Keratinocyte (primary cell): ENCODE results near the gene STK36. TPM values are rescaled to one million over a fixed set of nuclear protein-coding genes. Genes with fewer than 3 reads are reported as not detected.

Source experiments
- DNase-seq: peaks from one replicate; pipeline ENCODE4 v3.0.0-alpha.2; 2011; ENCODE audit warnings: low read depth, missing footprints, low spot score
- FAIRE-seq: peaks from 2 replicates; lab custom pipeline; 2011; peaks lifted over from hg19 to GRCh38; lab: Jason Lieb, UNC
- H2AFZ ChIP-seq: 2 replicates; pipeline ENCODE4 v1.6.0; 2012; ENCODE audit warnings: low read length, control low read depth, inconsistent platforms; ENCODE audit not compliant: control insufficient read depth
- H3K27ac ChIP-seq: 2 replicates; pipeline ENCODE4 v1.5.1; 2011; ENCODE audit warnings: low read length; ENCODE audit not compliant: control insufficient read depth, insufficient read depth
- H3K27me3 ChIP-seq: 3 replicates; pipeline ENCODE4 v1.6.0; 2011; ENCODE audit warnings: low read length; ENCODE audit not compliant: control insufficient read depth, insufficient read depth; ENCODE audit errors: extremely low read depth
- H3K36me3 ChIP-seq, 2 experiments: 2 replicates in 1 of 2; 3 replicates in 1 of 2; pipeline ENCODE4 v1.5.1; 2011; ENCODE audit warnings: low read length in 2 of 2, mild to moderate bottlenecking in 1 of 2; ENCODE audit not compliant: control insufficient read depth in 2 of 2, insufficient read depth in 2 of 2; ENCODE audit errors: extremely low read depth in 1 of 2
- H3K4me1 ChIP-seq: 3 replicates; pipeline ENCODE4 v1.5.1; 2011; ENCODE audit warnings: low read length; ENCODE audit not compliant: control insufficient read depth, insufficient read depth; ENCODE audit errors: extremely low read depth
- H3K4me2 ChIP-seq: 3 replicates; pipeline ENCODE4 v1.6.0; 2011; ENCODE audit warnings: low read depth, low read length; ENCODE audit not compliant: control insufficient read depth, insufficient read depth; ENCODE audit errors: extremely low read depth
- H3K4me3 ChIP-seq, 3 experiments: fragments of 200-600 bp in 1 of 3; sonication (generic) in 1 of 3; 2 replicates in 2 of 3; 3 replicates in 1 of 3; pipeline ENCODE4 v1.5.1; 2011 to 2016; ENCODE audit warnings: low read length in 3 of 3, mild to moderate bottlenecking in 3 of 3, control low read depth in 2 of 3, inconsistent platforms in 1 of 3, low read depth in 1 of 3, mixed read lengths in 1 of 3, mixed run types in 1 of 3, moderate library complexity in 1 of 3; ENCODE audit not compliant: control insufficient read depth in 2 of 3, insufficient read depth in 2 of 3; ENCODE audit errors: extremely low read depth in 1 of 3
- H3K79me2 ChIP-seq: 2 replicates; pipeline ENCODE4 v1.6.0; 2012; ENCODE audit warnings: low read length; ENCODE audit not compliant: control insufficient read depth, insufficient read depth
- H3K9ac ChIP-seq: 3 replicates; pipeline ENCODE4 v1.6.0; 2011; ENCODE audit warnings: low read length; ENCODE audit not compliant: control insufficient read depth, insufficient read depth; ENCODE audit errors: extremely low read depth
- H3K9me1 ChIP-seq: 3 replicates; pipeline ENCODE4 v1.6.0; 2011; ENCODE audit warnings: low read length; ENCODE audit not compliant: control insufficient read depth, insufficient read depth; ENCODE audit errors: extremely low read depth
- H3K9me3 ChIP-seq: 2 replicates; pipeline ENCODE4 v1.5.1; 2012; ENCODE audit warnings: low read depth, low read length; ENCODE audit not compliant: control insufficient read depth
- H4K20me1 ChIP-seq: 3 replicates; pipeline ENCODE4 v1.6.0; 2011; ENCODE audit warnings: low read length; ENCODE audit not compliant: control insufficient read depth, insufficient read depth; ENCODE audit errors: extremely low read depth
- EZH2 ChIP-seq: IDR thresholded peaks from one replicate; pipeline ENCODE4 v1.6.1; 2012; ENCODE audit warnings: inconsistent platforms, mild to moderate bottlenecking, low read length, moderate library complexity
- dilution Hi-C: fragments of 300-500 bp; cut with MboI; formaldehyde crosslinking; loops from one replicate; pipeline ENCODE4 v1.7.0; 2020; ENCODE audit warnings: low sequenced_read_pairs; ENCODE audit not compliant: extremely low pct_ligation_motif_present
- polyA plus RNA-seq, 5 experiments: library from polyadenylated mRNA; depleted of rRNA in 3 of 5; stranded (reverse) in 3 of 5; stranded (forward) in 1 of 5; unstranded in 1 of 5; fragments of >200 nt; gene quantifications; 1 replicate in 1 of 5; 2 replicates in 3 of 5; 3 replicates in 1 of 5; pipeline versions ENCODE4 v1.2.1 to v1.2.3, GENCODE V29; 2011 to 2012; ENCODE audit warnings: missing spikeins in 2 of 5, low read depth in 1 of 5, low replicate concordance in 1 of 5
- TF ChIP-seq, protein P1 (sequence below), 3 experiments: IDR thresholded peaks in 1 of 3; conservative IDR thresholded peaks in 1 of 3; optimal IDR thresholded peaks in 1 of 3; 2 replicates in 2 of 3; 3 replicates in 1 of 3; pipeline versions ENCODE3 to v1.5.1; 2011; ENCODE audit warnings: low read length in 3 of 3, mild to moderate bottlenecking in 3 of 3, moderate library complexity in 2 of 3, control low read depth in 1 of 3, inconsistent platforms in 1 of 3; ENCODE audit not compliant: insufficient read depth in 2 of 3; ENCODE audit errors: extremely low read depth in 1 of 3

The STK36 gene
- polyA plus RNA-seq, 1 donor (not counting 4 experiments of a cell fraction or from before 2014, with no cell fraction given), result 19.0 TPM

DNA sequence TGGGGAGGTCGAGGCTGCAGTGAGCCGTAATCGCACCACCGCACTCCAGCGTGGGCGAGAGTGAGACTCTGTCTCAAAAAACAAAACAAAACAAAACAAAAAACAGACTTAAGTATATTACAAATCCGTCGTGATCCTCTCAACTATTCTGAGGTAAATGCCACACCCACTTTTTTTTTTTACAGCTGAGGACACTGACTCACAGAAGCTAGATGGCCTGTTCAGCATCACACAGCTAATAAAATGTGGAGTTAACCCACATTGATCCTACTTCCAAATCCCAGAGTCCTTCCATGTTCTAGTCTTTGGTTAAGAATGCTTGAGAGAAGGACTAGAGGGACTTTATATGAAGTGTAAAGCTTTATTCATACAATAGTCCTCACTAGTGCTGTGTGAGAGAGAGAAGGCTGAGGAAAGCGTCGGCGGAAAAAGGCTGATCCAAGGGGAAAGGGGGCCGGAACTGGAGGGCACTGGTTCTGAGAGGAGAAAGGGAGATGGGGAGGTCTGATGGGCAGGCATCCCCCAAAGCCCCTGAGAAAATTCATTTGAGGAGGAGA is 711 bp upstream of the STK36 start:
- Histone ChIP-seq H3K4me2 (peak overlapping the region; percentile 80), H3K9me3 (no peaks in the 10 kb centered on the region), H4K20me1 (no peaks in the 10 kb centered on the region), H3K79me2 (peaks cover 26% of the 10 kb centered on the region), H3K4me1 (peaks cover 12% of the 10 kb centered on the region), H3K9me1 (no peaks in the 10 kb centered on the region), H2AFZ (peak overlapping the region; percentile 91), H3K27ac (peak overlapping the region; percentile 78), H3K36me3 (peaks cover 15 to 23% of the 10 kb centered on the region in 2 experiments), H3K9ac (peak overlapping the region; percentile 84), H3K4me3 (peak overlapping the region; percentile 70 to 97 (median 82)), H3K27me3 (no peaks in the 10 kb centered on the region)
- DNase-seq, result no peak
- dilution Hi-C loops, result no loop called here
- FAIRE-seq, result no peak
- no peak for TF ChIP-seq EZH2

GRCh38 chr2:218679119-218679518 is 7.2 kb downstream of the STK36 start:
- TF ChIP-seq, protein P1, sequence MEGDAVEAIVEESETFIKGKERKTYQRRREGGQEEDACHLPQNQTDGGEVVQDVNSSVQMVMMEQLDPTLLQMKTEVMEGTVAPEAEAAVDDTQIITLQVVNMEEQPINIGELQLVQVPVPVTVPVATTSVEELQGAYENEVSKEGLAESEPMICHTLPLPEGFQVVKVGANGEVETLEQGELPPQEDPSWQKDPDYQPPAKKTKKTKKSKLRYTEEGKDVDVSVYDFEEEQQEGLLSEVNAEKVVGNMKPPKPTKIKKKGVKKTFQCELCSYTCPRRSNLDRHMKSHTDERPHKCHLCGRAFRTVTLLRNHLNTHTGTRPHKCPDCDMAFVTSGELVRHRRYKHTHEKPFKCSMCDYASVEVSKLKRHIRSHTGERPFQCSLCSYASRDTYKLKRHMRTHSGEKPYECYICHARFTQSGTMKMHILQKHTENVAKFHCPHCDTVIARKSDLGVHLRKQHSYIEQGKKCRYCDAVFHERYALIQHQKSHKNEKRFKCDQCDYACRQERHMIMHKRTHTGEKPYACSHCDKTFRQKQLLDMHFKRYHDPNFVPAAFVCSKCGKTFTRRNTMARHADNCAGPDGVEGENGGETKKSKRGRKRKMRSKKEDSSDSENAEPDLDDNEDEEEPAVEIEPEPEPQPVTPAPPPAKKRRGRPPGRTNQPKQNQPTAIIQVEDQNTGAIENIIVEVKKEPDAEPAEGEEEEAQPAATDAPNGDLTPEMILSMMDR (optimal IDR thresholded peaks at IDR 0.05 in 1 of 3, IDR thresholded peaks at IDR 0.05 in 1 of 3, conservative IDR thresholded peaks at IDR 0.05 in 1 of 3; ENCODE audit: extremely low read depth in 1 of 3, insufficient read depth in 2 of 3, low read length in 3 of 3), result no peak
- no peak for TF ChIP-seq EZH2
- no peak overlapping the region for H3K9ac ChIP-seq
- no peaks in the 10 kb centered on the region for H3K4me1 ChIP-seq
- H3K9me1 ChIP-seq, result no peaks in the 10 kb centered on the region
- FAIRE-seq (no peak), DNase-seq (no peak)
- no peaks in the 10 kb centered on the region for H3K27me3 ChIP-seq
- H2AFZ ChIP-seq, result no peak overlapping the region
- no peak overlapping the region for H3K4me2 ChIP-seq
- no peaks in the 10 kb centered on the region for H4K20me1 ChIP-seq
- H3K9me3 ChIP-seq, result no peaks in the 10 kb centered on the region
- dilution Hi-C loops, result no loop called here
- peaks cover 7 to 21% of the 10 kb centered on the region in 2 experiments for H3K36me3 ChIP-seq
- H3K79me2 ChIP-seq, result no peaks in the 10 kb centered on the region
- H3K4me3 ChIP-seq, result no peak overlapping the region
- no peak overlapping the region for H3K27ac ChIP-seq

DNA sequence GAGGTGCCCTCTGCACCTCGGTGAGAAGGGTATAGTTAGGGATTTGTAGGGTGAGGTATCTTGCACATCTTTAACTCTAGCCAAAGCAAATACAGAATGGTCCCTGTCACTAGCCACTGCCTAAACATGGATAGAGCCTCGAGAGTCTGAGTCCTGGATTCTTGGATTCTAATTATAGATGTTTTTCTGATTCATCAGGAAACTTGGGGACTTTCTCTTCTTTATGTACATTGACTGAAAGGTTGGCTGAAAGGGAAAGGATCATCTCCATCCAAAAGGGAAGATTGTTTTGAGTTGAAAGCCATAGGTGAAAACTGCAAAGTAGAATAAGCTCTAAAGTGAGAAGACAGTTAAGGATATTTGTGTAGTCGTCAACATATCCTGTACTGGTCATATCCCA is 8.2 kb downstream of the STK36 start:
- H3K79me2 ChIP-seq, result no peaks in the 10 kb centered on the region
- no peak for TF ChIP-seq EZH2
- TF ChIP-seq, protein P1 (optimal IDR thresholded peaks at IDR 0.05 in 1 of 3, IDR thresholded peaks at IDR 0.05 in 1 of 3, conservative IDR thresholded peaks at IDR 0.05 in 1 of 3; ENCODE audit: extremely low read depth in 1 of 3, insufficient read depth in 2 of 3, low read length in 3 of 3), result no peak
- H3K4me2 ChIP-seq, result no peak overlapping the region
- no peaks in the 10 kb centered on the region for H3K27me3 ChIP-seq
- no peak overlapping the region for H3K9ac ChIP-seq
- no peaks in the 10 kb centered on the region for H3K9me1 ChIP-seq
- peaks cover 9 to 24% of the 10 kb centered on the region in 2 experiments for H3K36me3 ChIP-seq
- no peak overlapping the region for H3K27ac ChIP-seq
- no peak for FAIRE-seq
- no peaks in the 10 kb centered on the region for H3K9me3 ChIP-seq
- dilution Hi-C loops, result no loop called here
- H2AFZ ChIP-seq, result no peak overlapping the region
- no peaks in the 10 kb centered on the region for H3K4me1 ChIP-seq
- H4K20me1 ChIP-seq, result no peaks in the 10 kb centered on the region
- no peak for DNase-seq
- H3K4me3 ChIP-seq, result no peak overlapping the region
